HCT116 (cell line): ENCODE data around the gene CMIP.

Experiments
- ATF3 ChIP-seq: IDR thresholded peaks from 2 replicates; pipeline ENCODE4 v1.6.1; 2012
- CTCF ChIP-seq, 3 experiments: fragments of 200-600 bp in 1 of 3; sonication (generic) in 1 of 3; IDR thresholded peaks in 2 of 3; conservative IDR thresholded peaks in 1 of 3; 2 replicates each; pipeline ENCODE4 v1.5.1; 2012 to 2017; ENCODE audit warnings: low read depth in 2 of 3, low read length in 2 of 3, antibody characterized with exemption in 1 of 3, borderline replicate concordance in 1 of 3, control low read depth in 1 of 3, mild to moderate bottlenecking in 1 of 3, mixed read lengths in 1 of 3, mixed run types in 1 of 3, moderate library complexity in 1 of 3; ENCODE audit not compliant: insufficient read depth in 1 of 3
- EZH2 ChIP-seq: fragments of 200-600 bp; sonication (generic); IDR thresholded peaks from 2 replicates; pipeline ENCODE4 v1.6.1; 2017; ENCODE audit warnings: antibody characterized with exemption, mixed run types
- POLR2A ChIP-seq: IDR thresholded peaks from 2 replicates; pipeline ENCODE4 v1.7.0; 2011; ENCODE audit warnings: borderline replicate concordance; ENCODE audit not compliant: insufficient read depth, insufficient read length; ENCODE audit errors: extremely low read depth

GRCh38 chr16:81483970-81484595, 39.5 kb downstream of the CMIP start:
- TF ChIP-seq EZH2 (no peak), CTCF (IDR thresholded peaks at IDR 0.05 in 2 of 3, conservative IDR thresholded peaks at IDR 0.05 in 1 of 3; ENCODE audit: borderline replicate concordance in 1 of 3, insufficient read depth in 1 of 3, low read depth in 2 of 3, low read length in 2 of 3) (no peak), POLR2A (no peak), ATF3 (no peak)
